ENCODE results near the gene DCBLD2.

DNA sequence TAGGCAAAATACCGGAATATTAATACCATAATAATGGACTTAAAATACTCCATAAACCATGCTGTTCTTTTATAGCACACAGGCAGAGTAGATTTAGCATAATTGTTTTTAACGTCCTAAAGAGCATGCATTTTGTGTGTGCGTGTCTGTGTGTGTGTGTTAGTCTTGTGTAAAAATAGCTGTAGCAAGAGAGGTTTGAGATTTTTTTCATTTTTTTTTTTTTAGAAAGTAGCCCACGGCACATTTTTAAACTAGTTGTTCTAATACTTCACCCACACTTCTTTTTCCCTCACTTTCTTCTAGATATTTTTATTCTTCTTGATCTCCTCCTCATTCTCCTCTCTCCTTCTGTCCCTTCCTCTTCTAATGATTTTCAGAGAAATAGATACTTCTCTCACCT, 145.9 kb downstream of the DCBLD2 start:
- TF ChIP-seq, protein P1, sequence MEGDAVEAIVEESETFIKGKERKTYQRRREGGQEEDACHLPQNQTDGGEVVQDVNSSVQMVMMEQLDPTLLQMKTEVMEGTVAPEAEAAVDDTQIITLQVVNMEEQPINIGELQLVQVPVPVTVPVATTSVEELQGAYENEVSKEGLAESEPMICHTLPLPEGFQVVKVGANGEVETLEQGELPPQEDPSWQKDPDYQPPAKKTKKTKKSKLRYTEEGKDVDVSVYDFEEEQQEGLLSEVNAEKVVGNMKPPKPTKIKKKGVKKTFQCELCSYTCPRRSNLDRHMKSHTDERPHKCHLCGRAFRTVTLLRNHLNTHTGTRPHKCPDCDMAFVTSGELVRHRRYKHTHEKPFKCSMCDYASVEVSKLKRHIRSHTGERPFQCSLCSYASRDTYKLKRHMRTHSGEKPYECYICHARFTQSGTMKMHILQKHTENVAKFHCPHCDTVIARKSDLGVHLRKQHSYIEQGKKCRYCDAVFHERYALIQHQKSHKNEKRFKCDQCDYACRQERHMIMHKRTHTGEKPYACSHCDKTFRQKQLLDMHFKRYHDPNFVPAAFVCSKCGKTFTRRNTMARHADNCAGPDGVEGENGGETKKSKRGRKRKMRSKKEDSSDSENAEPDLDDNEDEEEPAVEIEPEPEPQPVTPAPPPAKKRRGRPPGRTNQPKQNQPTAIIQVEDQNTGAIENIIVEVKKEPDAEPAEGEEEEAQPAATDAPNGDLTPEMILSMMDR (IDR thresholded peaks at IDR 0.05): no peak
- TF ChIP-seq POLR2A (IDR thresholded peaks at IDR 0.05): no peak

Data from suprapubic skin (tissue), 3 donors.